ENCODE data around the gene CIB4. TPM values are rescaled to one million over a fixed set of nuclear protein-coding genes. Genes with fewer than 3 reads are reported as not detected.

The CIB4 gene
- total RNA-seq, 4 donors from 2014 or later: not detected

- intact Hi-C loops (cut with DNase I): no loop called here
- TF ChIP-seq POLR2A (IDR thresholded peaks at IDR 0.05; ENCODE audit: low read depth): no peak
- no peak for TF ChIP-seq CTCF (IDR thresholded peaks at IDR 0.05)
- no peak for TF ChIP-seq POLR2AphosphoS5 (IDR thresholded peaks at IDR 0.05)
- no peak for TF ChIP-seq EP300 (IDR thresholded peaks at IDR 0.05)
- Histone ChIP-seq H3K27ac (replicated peaks in 1 of 4) (no peak overlapping the region), H3K36me3 (no peaks in the 10 kb centered on the region), H3K4me1 (no peaks in the 10 kb centered on the region), H3K4me3 (no peak overlapping the region), H3K9me3 (no peaks in the 10 kb centered on the region), H3K27me3 (peaks cover 0 to 57% (median 3%) of the 10 kb centered on the region in 4 donors)
- WGBS: 85% methylated on average over 12 of the region's 12 CpGs
- DNase-seq (ENCODE audit: extremely low spot score): no peak
Observed at GRCh38 chr2:26591619-26592505, 49.3 kb downstream of the CIB4 start.

DNA sequence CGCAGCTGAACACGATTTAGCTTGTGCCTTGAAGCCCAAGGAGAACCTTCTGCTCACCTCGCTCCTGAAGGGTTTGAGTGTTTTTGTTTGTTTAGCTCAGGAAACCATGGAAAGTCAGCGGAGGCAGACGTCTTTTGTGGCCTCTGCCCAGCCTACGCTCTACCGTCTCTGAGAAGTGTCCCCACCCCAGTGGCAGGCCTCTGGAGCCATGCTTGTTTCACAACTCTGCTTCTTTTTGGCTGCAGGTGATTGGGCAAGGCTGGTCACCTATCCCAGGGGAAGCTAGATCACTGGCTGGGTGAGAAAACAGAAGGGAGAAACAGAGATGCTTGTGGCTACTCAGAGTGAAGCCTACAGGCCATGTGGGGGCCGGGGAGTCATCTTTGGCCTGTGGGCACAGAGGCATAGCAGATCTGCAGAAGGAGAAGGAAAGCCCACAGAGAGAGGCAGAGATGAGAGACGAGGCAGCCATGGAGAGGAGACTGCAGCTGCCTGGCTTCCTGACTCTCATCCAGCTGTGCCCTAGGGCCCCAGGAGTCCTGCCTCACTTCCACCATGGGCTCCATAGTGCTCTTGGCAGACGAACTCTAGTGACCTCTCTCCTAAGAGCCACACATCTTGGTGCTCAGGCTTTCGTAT, 50.1 kb downstream of the CIB4 start:
- TF ChIP-seq EP300 (IDR thresholded peaks at IDR 0.05) (no peak), POLR2AphosphoS5 (IDR thresholded peaks at IDR 0.05) (no peak), POLR2A (IDR thresholded peaks at IDR 0.05; ENCODE audit: low read depth) (no peak), CTCF (IDR thresholded peaks at IDR 0.05) (no peak)
- intact Hi-C loops (cut with DNase I): no loop called here
- Histone ChIP-seq H3K4me3 (no peak overlapping the region), H3K27ac (replicated peaks in 1 of 4) (no peak overlapping the region), H3K27me3 (peaks cover 0 to 59% (median 3%) of the 10 kb centered on the region in 4 donors), H3K36me3 (no peaks in the 10 kb centered on the region), H3K9me3 (no peaks in the 10 kb centered on the region), H3K4me1 (no peaks in the 10 kb centered on the region)
- DNase-seq (ENCODE audit: extremely low spot score): no peak
- 76% methylated on average over 10 of the region's 11 CpGs for whole genome bisulfite sequencing

DNA sequence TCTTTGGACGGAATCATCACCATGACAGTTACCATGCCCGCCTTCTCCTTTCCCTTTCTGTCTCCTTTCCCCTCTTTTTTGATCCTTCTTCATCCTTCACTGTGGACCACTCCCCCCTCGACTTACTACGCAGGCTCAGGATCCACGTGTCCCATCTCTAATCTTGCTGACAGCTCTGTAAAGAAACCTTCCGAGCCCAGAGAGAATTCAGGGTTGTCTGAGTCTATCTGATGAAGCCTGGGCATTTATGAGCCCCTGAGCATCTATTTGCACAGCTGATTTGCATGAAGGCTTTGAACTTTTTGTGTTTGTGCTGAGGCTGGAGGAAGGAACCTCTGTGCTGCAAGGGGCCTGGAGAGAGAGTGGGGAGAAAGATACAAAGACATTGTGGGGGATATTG, 50.7 kb downstream of the CIB4 start:
- WGBS: 64% methylated on average over 6 of the region's 6 CpGs
- no peak overlapping the region for H3K4me3 ChIP-seq
- TF ChIP-seq CTCF (IDR thresholded peaks at IDR 0.05): no peak
- H3K36me3 ChIP-seq: no peaks in the 10 kb centered on the region
- H3K27me3 ChIP-seq: peaks cover 0 to 62% (median 3%) of the 10 kb centered on the region in 4 donors
- H3K27ac ChIP-seq (replicated peaks in 1 of 4): no peak overlapping the region
- H3K9me3 ChIP-seq: no peaks in the 10 kb centered on the region
- H3K4me1 ChIP-seq: no peaks in the 10 kb centered on the region
- intact Hi-C loops (cut with DNase I): no loop called here
- no peak for DNase-seq (ENCODE audit: extremely low spot score)

- TF ChIP-seq CTCF (IDR thresholded peaks at IDR 0.05): no peak
- no peak for TF ChIP-seq POLR2AphosphoS5 (IDR thresholded peaks at IDR 0.05)
- no peak for TF ChIP-seq POLR2A (IDR thresholded peaks at IDR 0.05; ENCODE audit: low read depth)
- TF ChIP-seq EP300 (IDR thresholded peaks at IDR 0.05): no peak
- Histone ChIP-seq H3K4me3 (no peak overlapping the region), H3K27ac (replicated peaks in 1 of 4) (no peak overlapping the region), H3K4me1 (no peaks in the 10 kb centered on the region), H3K27me3 (peaks cover 0 to 73% (median 3%) of the 10 kb centered on the region in 4 donors), H3K36me3 (no peaks in the 10 kb centered on the region), H3K9me3 (no peaks in the 10 kb centered on the region)
- DNase-seq (ENCODE audit: extremely low spot score): no peak
- WGBS: 89% methylated on average over 5 of the region's 6 CpGs
- intact Hi-C loops (cut with DNase I): no loop called here
Observed at GRCh38 chr2:26588576-26588975, 52.6 kb downstream of the CIB4 start.
